Measurements from ENCODE around the gene ORMDL1.

- TF ChIP-seq POLR2AphosphoS5 (IDR thresholded peaks at IDR 0.05; ENCODE audit: borderline replicate concordance, low read depth, low read length) (no peak), EZH2 (IDR thresholded peaks at IDR 0.05) (no peak)
Measured at GRCh38 chr2:189818249-189819038, 34.3 kb upstream of the ORMDL1 start.

All from SK-N-MC (cell line).